ENCODE data around the gene PAK5.

- no peak for TF ChIP-seq CTCF (IDR thresholded peaks at IDR 0.05 in 8 of 11, conservative IDR thresholded peaks at IDR 0.05 in 3 of 11)
- TF ChIP-seq POLR2A (IDR thresholded peaks at IDR 0.05): no peak
- TF ChIP-seq POLR2AphosphoS5 (IDR thresholded peaks at IDR 0.05): no peak
Measured at GRCh38 chr20:9877932-9878495, 39.1 kb upstream of the PAK5 start.

Data from spleen (tissue), 7 donors.